Activated CD4-positive, alpha-beta T cell treated with anti-CD3 and anti-CD28 coated beads for 36 hours (primary cell): ENCODE data around the gene ADGRG4. TPM values are rescaled to one million over a fixed set of nuclear protein-coding genes. Genes with fewer than 3 reads are reported as not detected.

Experiments
- ATAC-seq: fragments of 200-7000 bp; cut with Tn5 transposase; one replicate; pipeline ENCODE4 v1.10.0; 2021; ENCODE audit warnings: mild to moderate bottlenecking, moderate library complexity
- CTCF ChIA-PET: fragments of 350-600 bp; sonication (Branson Sonifier 250); formaldehyde crosslinking; loops from one replicate; lab custom pipeline; 2021; ENCODE audit warnings: antibody characterized with exemption; lab: Charles Lee
- POLR2A ChIA-PET: fragments of 350-600 bp; sonication (Branson Sonifier 250); formaldehyde crosslinking; loops from one replicate; lab custom pipeline; 2021; ENCODE audit warnings: antibody characterized with exemption, inconsistent platforms; lab: Charles Lee
- DNase-seq: peaks from one replicate; pipeline ENCODE4 v3.0.0-alpha.2; 2020
- H3K27ac Mint-ChIP-seq: one replicate; pipeline ENCODE4 v1.8.0; 2021; ENCODE audit warnings: mixed read lengths
- H3K27me3 Mint-ChIP-seq: one replicate; pipeline ENCODE4 v1.8.0; 2021; ENCODE audit warnings: mixed read lengths
- H3K36me3 Mint-ChIP-seq: one replicate; pipeline ENCODE4 v1.8.0; 2021; ENCODE audit warnings: low read depth, mixed read lengths
- H3K4me1 Mint-ChIP-seq: one replicate; pipeline ENCODE4 v1.8.0; 2021; ENCODE audit warnings: mixed read lengths
- H3K4me3 Mint-ChIP-seq: one replicate; pipeline ENCODE4 v1.8.0; 2021; ENCODE audit warnings: mild to moderate bottlenecking, moderate library complexity, mixed read lengths
- H3K9me3 Mint-ChIP-seq: one replicate; pipeline ENCODE4 v1.8.0; 2021; ENCODE audit warnings: low read depth, mixed read lengths
- intact Hi-C, 2 experiments: fragments of 100-400 bp; cut with DNase I in 1 of 2; cut with micrococcal nuclease in 1 of 2; formaldehyde crosslinking; loops; one replicate each; pipeline versions ENCODE4 v1.14.2 to v1.15.1; 2022 to 2024; cut with DNase I, micrococcal nuclease
- total RNA-seq, 2 experiments: library from RNA; stranded (reverse); gene quantifications; one replicate each; pipeline ENCODE4 v1.2.3, GENCODE V29; 2021

Gene ADGRG4
- total RNA-seq, 2 experiments from 2014 or later = not detected

- intact Hi-C loops = no loop called here
- POLR2A ChIA-PET = no interaction called here
- no peaks in the 10 kb centered on the region for H3K9me3 Mint-ChIP-seq
- CTCF ChIA-PET = no interaction called here
- H3K27me3 Mint-ChIP-seq = peaks cover 3% of the 10 kb centered on the region
- no peaks in the 10 kb centered on the region for H3K4me1 Mint-ChIP-seq
- ATAC-seq (no peak), DNase-seq (no peak)
- H3K4me3 Mint-ChIP-seq = no peak overlapping the region
- H3K27ac Mint-ChIP-seq = no peak overlapping the region
- H3K36me3 Mint-ChIP-seq = no peaks in the 10 kb centered on the region
Measured at GRCh38 chrX:136304493-136304892, 3.7 kb downstream of the ADGRG4 start.

GRCh38 chrX:136306182-136306581, 5.4 kb downstream of the ADGRG4 start:
- Mint-ChIP-seq H3K36me3 (no peaks in the 10 kb centered on the region), H3K9me3 (no peaks in the 10 kb centered on the region), H3K4me1 (no peaks in the 10 kb centered on the region), H3K27ac (no peak overlapping the region), H3K27me3 (peaks cover 3% of the 10 kb centered on the region), H3K4me3 (no peak overlapping the region)
- ATAC-seq (no peak), DNase-seq (no peak)
- intact Hi-C loops = no loop called here
- CTCF ChIA-PET = no interaction called here
- POLR2A ChIA-PET = no interaction called here

GRCh38 chrX:136307471-136307870, 6.7 kb downstream of the ADGRG4 start:
- intact Hi-C loops = no loop called here
- no peak overlapping the region for H3K27ac Mint-ChIP-seq
- H3K9me3 Mint-ChIP-seq = no peaks in the 10 kb centered on the region
- no peaks in the 10 kb centered on the region for H3K36me3 Mint-ChIP-seq
- no peaks in the 10 kb centered on the region for H3K4me1 Mint-ChIP-seq
- ChIA-PET POLR2A (no interaction called here), CTCF (interaction anchor here (0.7 to 1.0 kb wide), 2 partner anchors 130 to 241 kb away, joined by 3 read pairs; no protein-coding TSS in a partner anchor)
- no peak for DNase-seq
- no peak overlapping the region for H3K4me3 Mint-ChIP-seq
- ATAC-seq = no peak
- H3K27me3 Mint-ChIP-seq = peaks cover 3% of the 10 kb centered on the region

- no peak for ATAC-seq
- Mint-ChIP-seq H3K4me3 (no peak overlapping the region), H3K27me3 (peaks cover 3% of the 10 kb centered on the region), H3K9me3 (no peaks in the 10 kb centered on the region), H3K4me1 (no peaks in the 10 kb centered on the region), H3K27ac (no peak overlapping the region), H3K36me3 (no peaks in the 10 kb centered on the region)
- DNase-seq = no peak
- POLR2A ChIA-PET = no interaction called here
- CTCF ChIA-PET = no interaction called here
- intact Hi-C loops = no loop called here
Measured at GRCh38 chrX:136310411-136310810, 9.6 kb downstream of the ADGRG4 start.

GRCh38 chrX:136318156-136318555, 17.4 kb downstream of the ADGRG4 start:
- POLR2A ChIA-PET = no interaction called here
- H3K4me3 Mint-ChIP-seq = no peak overlapping the region
- H3K9me3 Mint-ChIP-seq = no peaks in the 10 kb centered on the region

GRCh38 chrX:136318895-136319597, 18.3 kb downstream of the ADGRG4 start:
- ATAC-seq = no peak
- no peak overlapping the region for H3K27ac Mint-ChIP-seq
- intact Hi-C loops = no loop called here
- DNase-seq = no peak
- CTCF ChIA-PET = interaction anchor here (0.8 kb wide), 1 partner anchor 291 kb away, joined by 4 read pairs; no protein-coding TSS in a partner anchor
- H3K4me1 Mint-ChIP-seq = no peaks in the 10 kb centered on the region
- H3K4me3 Mint-ChIP-seq = no peak overlapping the region
- POLR2A ChIA-PET = no interaction called here
- no peaks in the 10 kb centered on the region for H3K9me3 Mint-ChIP-seq
- no peaks in the 10 kb centered on the region for H3K27me3 Mint-ChIP-seq
- H3K36me3 Mint-ChIP-seq = no peaks in the 10 kb centered on the region

More at GRCh38 chrX:136318156-136318555, 17.4 kb downstream of the ADGRG4 start:
- DNase-seq (no peak), ATAC-seq (no peak)
- CTCF ChIA-PET = no interaction called here
- intact Hi-C loops = no loop called here
- no peak overlapping the region for H3K27ac Mint-ChIP-seq
- H3K4me1 Mint-ChIP-seq = no peaks in the 10 kb centered on the region
- no peaks in the 10 kb centered on the region for H3K27me3 Mint-ChIP-seq
- H3K36me3 Mint-ChIP-seq = no peaks in the 10 kb centered on the region

- no peaks in the 10 kb centered on the region for H3K36me3 Mint-ChIP-seq
- DNase-seq = no peak
- no peak overlapping the region for H3K4me3 Mint-ChIP-seq
- no peak overlapping the region for H3K27ac Mint-ChIP-seq
- intact Hi-C loops = no loop called here
- ChIA-PET CTCF (interaction anchor here (0.8 kb wide), 1 partner anchor 292 kb away, joined by 4 read pairs; no protein-coding TSS in a partner anchor), POLR2A (no interaction called here)
- H3K4me1 Mint-ChIP-seq = no peaks in the 10 kb centered on the region
- no peaks in the 10 kb centered on the region for H3K27me3 Mint-ChIP-seq
- H3K9me3 Mint-ChIP-seq = no peaks in the 10 kb centered on the region
- no peak for ATAC-seq
Measured at GRCh38 chrX:136319600-136319999, 18.8 kb downstream of the ADGRG4 start.

GRCh38 chrX:136321532-136321931, 20.8 kb downstream of the ADGRG4 start:
- no peak overlapping the region for H3K4me3 Mint-ChIP-seq
- no peaks in the 10 kb centered on the region for H3K27me3 Mint-ChIP-seq
- DNase-seq (no peak), ATAC-seq (no peak)
- H3K27ac Mint-ChIP-seq = no peak overlapping the region
- intact Hi-C loops = no loop called here
- no peaks in the 10 kb centered on the region for H3K4me1 Mint-ChIP-seq
- no peaks in the 10 kb centered on the region for H3K36me3 Mint-ChIP-seq
- CTCF ChIA-PET = interaction anchor here (0.7 kb wide), 1 partner anchor 193 kb away, joined by 3 read pairs; no protein-coding TSS in a partner anchor
- H3K9me3 Mint-ChIP-seq = no peaks in the 10 kb centered on the region
- POLR2A ChIA-PET = no interaction called here

GRCh38 chrX:136322064-136322463, 21.3 kb downstream of the ADGRG4 start:
- no peak for ATAC-seq
- Mint-ChIP-seq H3K36me3 (no peaks in the 10 kb centered on the region), H3K4me1 (no peaks in the 10 kb centered on the region), H3K4me3 (no peak overlapping the region), H3K9me3 (no peaks in the 10 kb centered on the region), H3K27ac (no peak overlapping the region), H3K27me3 (no peaks in the 10 kb centered on the region)
- intact Hi-C loops = no loop called here
- ChIA-PET CTCF (no interaction called here), POLR2A (no interaction called here)
- DNase-seq = no peak

GRCh38 chrX:136325377-136325776, 24.6 kb downstream of the ADGRG4 start:
- H3K36me3 Mint-ChIP-seq = no peaks in the 10 kb centered on the region
- H3K4me3 Mint-ChIP-seq = no peak overlapping the region
- intact Hi-C loops = no loop called here
- DNase-seq (no peak), ATAC-seq (no peak)
- no peak overlapping the region for H3K27ac Mint-ChIP-seq
- no peaks in the 10 kb centered on the region for H3K27me3 Mint-ChIP-seq
- H3K4me1 Mint-ChIP-seq = no peaks in the 10 kb centered on the region
- ChIA-PET CTCF (interaction anchor here (0.6 to 0.7 kb wide), 2 partner anchors 37 to 727 kb away, joined by 3 to 5 read pairs; no protein-coding TSS in a partner anchor), POLR2A (no interaction called here)
- no peaks in the 10 kb centered on the region for H3K9me3 Mint-ChIP-seq

GRCh38 chrX:136328933-136329332, 28.2 kb downstream of the ADGRG4 start:
- ChIA-PET POLR2A (no interaction called here), CTCF (interaction anchor here (1.1 kb wide), 1 partner anchor 8 kb away, joined by 4 read pairs; no protein-coding TSS in a partner anchor)

GRCh38 chrX:136336623-136337022, 35.9 kb downstream of the ADGRG4 start:
- Mint-ChIP-seq H3K9me3 (no peaks in the 10 kb centered on the region), H3K36me3 (no peaks in the 10 kb centered on the region), H3K27me3 (no peaks in the 10 kb centered on the region), H3K4me3 (no peak overlapping the region), H3K27ac (no peak overlapping the region), H3K4me1 (no peaks in the 10 kb centered on the region)
- ATAC-seq (no peak), DNase-seq (no peak)
- CTCF ChIA-PET = interaction anchor here (0.5 to 1.3 kb wide), 5 partner anchors 8 to 308 kb away, joined by 3 to 4 read pairs (median 4); no protein-coding TSS in a partner anchor
- intact Hi-C loops = no loop called here
- POLR2A ChIA-PET = interaction anchor here (0.6 kb wide), 1 partner anchor 226 kb away, joined by 4 read pairs; no protein-coding TSS in a partner anchor

More at GRCh38 chrX:136328933-136329332, 28.2 kb downstream of the ADGRG4 start:
- no peak overlapping the region for H3K27ac Mint-ChIP-seq
- no peaks in the 10 kb centered on the region for H3K4me1 Mint-ChIP-seq
- H3K9me3 Mint-ChIP-seq = no peaks in the 10 kb centered on the region
- intact Hi-C loops = no loop called here
- no peaks in the 10 kb centered on the region for H3K36me3 Mint-ChIP-seq
- no peak overlapping the region for H3K4me3 Mint-ChIP-seq
- ATAC-seq = no peak
- DNase-seq = no peak
- no peaks in the 10 kb centered on the region for H3K27me3 Mint-ChIP-seq
